ENCODE measurements around the gene USP25. TPM values are rescaled to one million over a fixed set of nuclear protein-coding genes. Genes with fewer than 3 reads are reported as not detected.

The USP25 gene
- polyA plus RNA-seq, 1 experiment: 11.1 TPM

- Histone ChIP-seq H3K4me3 (ENCODE audit: low read depth, low read length) (no peak overlapping the region), H3K27me3 (ENCODE audit: control insufficient read depth, insufficient read depth, low read length) (no peaks in the 10 kb centered on the region), H3K36me3 (ENCODE audit: control insufficient read depth, insufficient read depth, low read length) (no peaks in the 10 kb centered on the region)
- DNase-seq (ENCODE audit: low read depth): no peak
- no peak for TF ChIP-seq CTCF (IDR thresholded peaks at IDR 0.05; ENCODE audit: insufficient read depth, low read depth, low read length)
- POLR2A ChIA-PET: no interaction called here
- CTCF ChIA-PET: no interaction called here
Observed at GRCh38 chr21:15896501-15896900, 166.7 kb downstream of the USP25 start.

- TF ChIP-seq CTCF (IDR thresholded peaks at IDR 0.05; ENCODE audit: insufficient read depth, low read depth, low read length): no peak
- POLR2A ChIA-PET: no interaction called here
- CTCF ChIA-PET: interaction anchor here (0.6 kb wide), 1 partner anchor 444 kb away, joined by 3 read pairs; no protein-coding TSS in a partner anchor
- Histone ChIP-seq H3K36me3 (ENCODE audit: control insufficient read depth, insufficient read depth, low read length) (no peaks in the 10 kb centered on the region), H3K4me3 (ENCODE audit: low read depth, low read length) (no peak overlapping the region), H3K27me3 (ENCODE audit: control insufficient read depth, insufficient read depth, low read length) (no peaks in the 10 kb centered on the region)
- DNase-seq (ENCODE audit: low read depth): no peak
Observed at GRCh38 chr21:15904389-15904788, 174.6 kb downstream of the USP25 start.

DNA sequence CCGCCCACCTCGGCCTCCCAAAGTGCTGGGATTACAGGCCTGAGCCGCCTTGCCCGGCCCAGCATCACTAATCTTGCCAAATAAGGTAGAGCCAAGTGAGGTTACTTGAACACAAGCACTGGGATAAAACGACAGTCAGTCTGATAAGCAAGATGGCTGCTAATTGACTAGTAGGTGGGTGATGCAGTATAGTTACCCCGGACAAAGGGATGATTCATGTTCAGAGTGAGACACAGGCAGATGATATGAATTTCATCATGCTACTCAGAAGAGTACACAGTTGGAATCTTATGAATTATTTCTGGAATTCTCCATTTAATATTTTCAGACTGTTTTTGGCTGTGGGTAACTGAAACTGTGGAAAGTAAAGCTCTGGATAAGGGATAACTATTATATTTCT is 178.4 kb downstream of the USP25 start:
- no peak for TF ChIP-seq CTCF (IDR thresholded peaks at IDR 0.05; ENCODE audit: insufficient read depth, low read depth, low read length)
- no peaks in the 10 kb centered on the region for H3K27me3 ChIP-seq (ENCODE audit: control insufficient read depth, insufficient read depth, low read length)
- H3K4me3 ChIP-seq (ENCODE audit: low read depth, low read length): no peak overlapping the region
- H3K36me3 ChIP-seq (ENCODE audit: control insufficient read depth, insufficient read depth, low read length): no peaks in the 10 kb centered on the region
- DNase-seq (ENCODE audit: low read depth): no peak
- ChIA-PET POLR2A (no interaction called here), CTCF (no interaction called here)

DNA sequence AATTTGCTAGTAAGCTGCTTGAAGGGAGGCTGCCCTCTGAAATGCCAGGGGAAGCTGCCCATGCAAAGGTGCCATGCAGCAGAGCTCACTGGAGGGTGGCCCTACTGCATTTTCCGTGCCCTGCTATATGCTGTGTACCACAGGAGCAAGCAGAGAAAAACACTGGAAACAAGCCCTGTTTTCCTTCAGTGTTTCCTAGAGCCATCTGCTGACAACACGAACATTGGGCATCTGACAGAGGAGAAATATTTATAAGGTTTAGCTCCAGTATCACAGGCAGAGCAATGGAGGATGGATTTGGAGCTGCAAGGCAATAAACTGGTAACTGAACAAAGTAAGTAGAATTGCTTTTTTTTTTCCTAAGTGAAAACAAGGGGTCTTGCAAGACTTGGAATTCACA is 198.4 kb downstream of the USP25 start:
- Histone ChIP-seq H3K36me3 (ENCODE audit: control insufficient read depth, insufficient read depth, low read length) (no peaks in the 10 kb centered on the region), H3K4me3 (ENCODE audit: low read depth, low read length) (no peak overlapping the region), H3K27me3 (ENCODE audit: control insufficient read depth, insufficient read depth, low read length) (no peaks in the 10 kb centered on the region)
- CTCF ChIA-PET: no interaction called here
- DNase-seq (ENCODE audit: low read depth): no peak
- POLR2A ChIA-PET: no interaction called here
- no peak for TF ChIP-seq CTCF (IDR thresholded peaks at IDR 0.05; ENCODE audit: insufficient read depth, low read depth, low read length)

GRCh38 chr21:15928686-15929425 is 199.1 kb downstream of the USP25 start:
- ChIA-PET POLR2A (no interaction called here), CTCF (no interaction called here)
- H3K27me3 ChIP-seq (ENCODE audit: control insufficient read depth, insufficient read depth, low read length): no peaks in the 10 kb centered on the region
- no peak for TF ChIP-seq CTCF (IDR thresholded peaks at IDR 0.05; ENCODE audit: insufficient read depth, low read depth, low read length)
- no peak overlapping the region for H3K4me3 ChIP-seq (ENCODE audit: low read depth, low read length)
- no peak for DNase-seq (ENCODE audit: low read depth)
- H3K36me3 ChIP-seq (ENCODE audit: control insufficient read depth, insufficient read depth, low read length): no peaks in the 10 kb centered on the region

All from BJ (cell line).